Natural killer cell (primary cell): ENCODE data around the gene SKI. TPM values are rescaled to one million over a fixed set of nuclear protein-coding genes. Genes with fewer than 3 reads are reported as not detected.

Experiments
- ATAC-seq, 3 donors: fragments of 150-1000 bp in 2 of 3; fragments of 200-7000 bp in 1 of 3; cut with Tn5 transposase; 1 replicate in 1 of 3; 2 replicates in 2 of 3; pipeline ENCODE4 v1.10.0; 2021; ENCODE audit warnings: mild to moderate bottlenecking in 2 of 3, moderate library complexity in 2 of 3
- DNase-seq, 2 donors: peaks; one replicate each; pipeline versions ENCODE4 v3.0.0 to v3.0.0-alpha.2; 2013 to 2021; ENCODE audit warnings: mixed read lengths in 1 of 2
- H3K27ac ChIP-seq: one replicate; pipeline ENCODE4 v1.5.1; 2013; ENCODE audit warnings: mild to moderate bottlenecking, low read length
- H3K27me3 ChIP-seq: one replicate; pipeline ENCODE4 v1.6.1; 2013; ENCODE audit warnings: low read length; ENCODE audit not compliant: control insufficient read depth, insufficient read depth
- H3K36me3 ChIP-seq: one replicate; pipeline ENCODE4 v1.6.1; 2013; ENCODE audit warnings: low read length; ENCODE audit not compliant: control insufficient read depth, insufficient read depth
- H3K4me1 ChIP-seq: one replicate; pipeline ENCODE4 v1.6.1; 2013; ENCODE audit warnings: low read length; ENCODE audit not compliant: control insufficient read depth, insufficient read depth
- H3K4me3 ChIP-seq: one replicate; pipeline ENCODE4 v1.5.1; 2013; ENCODE audit warnings: low read length
- H3K9me3 ChIP-seq: one replicate; pipeline ENCODE4 v1.6.1; 2013; ENCODE audit warnings: low read length; ENCODE audit not compliant: control insufficient read depth, insufficient read depth
- H3K27ac Mint-ChIP-seq, 2 donors: one replicate each; pipeline ENCODE4 v1.8.0; 2022; ENCODE audit warnings: mild to moderate bottlenecking in 2 of 2, mixed read lengths in 2 of 2, moderate library complexity in 1 of 2
- H3K27me3 Mint-ChIP-seq, 2 donors: one replicate each; pipeline ENCODE4 v1.8.0; 2022; ENCODE audit warnings: low read depth in 2 of 2, mixed read lengths in 2 of 2
- H3K36me3 Mint-ChIP-seq: one replicate; pipeline ENCODE4 v1.8.0; 2022; ENCODE audit warnings: mixed read lengths
- H3K4me1 Mint-ChIP-seq, 2 donors: one replicate each; pipeline ENCODE4 v1.8.0; 2022; ENCODE audit warnings: mixed read lengths in 2 of 2
- H3K4me3 Mint-ChIP-seq: one replicate; pipeline ENCODE4 v1.8.0; 2022; ENCODE audit warnings: mild to moderate bottlenecking, moderate library complexity, mixed read lengths
- H3K9me3 Mint-ChIP-seq, 2 donors: one replicate each; pipeline ENCODE4 v1.8.0; 2022; ENCODE audit warnings: mixed read lengths in 2 of 2
- CTCF ChIP-seq: fragments of 200-600 bp; IDR thresholded peaks from one replicate; pipeline ENCODE4 v1.8.0; 2022; ENCODE audit warnings: antibody characterized with exemption
- WGBS: methylation state at CpG from one replicate; pipeline ENCODE4 v1.1.7; 2013; ENCODE audit warnings: missing lambda C conversion rate; ENCODE audit not compliant: insufficient coverage; 5-methylcytosine and 5-hydroxymethylcytosine counted together
- intact Hi-C: fragments of 100-400 bp; cut with micrococcal nuclease; formaldehyde crosslinking; loops from one replicate; pipeline ENCODE4 v1.14.2; 2022
- total RNA-seq, 4 donors: library from RNA; stranded (reverse); fragments of 120-200 nt in 1 of 4; gene quantifications; one replicate each; pipeline versions ENCODE4 v1.2.3 to v1.2.4, GENCODE V29; 2013 to 2022

SKI gene
- total RNA-seq, 3 donors from 2014 or later (not counting 1 experiment from before 2014, with no cell fraction given) = 96.9 to 145 (median 140) TPM

GRCh38 chr1:2340086-2340917 lies 112.2 kb downstream of the SKI start:
- H3K9me3 Mint-ChIP-seq = no peaks in the 10 kb centered on the region
- no peak overlapping the region for H3K27ac Mint-ChIP-seq
- Histone ChIP-seq H3K36me3 (no peaks in the 10 kb centered on the region), H3K4me1 (no peaks in the 10 kb centered on the region), H3K4me3 (no peak overlapping the region), H3K9me3 (no peaks in the 10 kb centered on the region), H3K27me3 (no peaks in the 10 kb centered on the region), H3K27ac (no peak overlapping the region)
- ATAC-seq (no peak), DNase-seq (no peak)
- H3K4me3 Mint-ChIP-seq = no peak overlapping the region
- H3K36me3 Mint-ChIP-seq = no peaks in the 10 kb centered on the region
- H3K4me1 Mint-ChIP-seq = no peaks in the 10 kb centered on the region
- WGBS = 90% methylated on average over 24 of the region's 24 CpGs
- H3K27me3 Mint-ChIP-seq = no peaks in the 10 kb centered on the region
- intact Hi-C loops = no loop called here
- no peak for TF ChIP-seq CTCF

GRCh38 chr1:2340918-2341254 lies 112.8 kb downstream of the SKI start:
- H3K36me3 Mint-ChIP-seq = no peaks in the 10 kb centered on the region
- ATAC-seq (no peak), DNase-seq (no peak)
- H3K9me3 Mint-ChIP-seq = no peaks in the 10 kb centered on the region
- no peaks in the 10 kb centered on the region for H3K27me3 ChIP-seq
- 92% methylated on average over 14 of the region's 14 CpGs for WGBS
- H3K4me3 Mint-ChIP-seq = no peak overlapping the region
- H3K27me3 Mint-ChIP-seq = no peaks in the 10 kb centered on the region
- intact Hi-C loops = no loop called here
- no peak overlapping the region for H3K27ac ChIP-seq
- no peak overlapping the region for H3K27ac Mint-ChIP-seq
- H3K9me3 ChIP-seq = no peaks in the 10 kb centered on the region
- TF ChIP-seq CTCF = no peak
- no peaks in the 10 kb centered on the region for H3K4me1 Mint-ChIP-seq
- H3K4me1 ChIP-seq = no peaks in the 10 kb centered on the region
- no peak overlapping the region for H3K4me3 ChIP-seq
- H3K36me3 ChIP-seq = no peaks in the 10 kb centered on the region

- no peak for ATAC-seq
- no peak overlapping the region for H3K27ac Mint-ChIP-seq
- Histone ChIP-seq H3K27ac (no peak overlapping the region), H3K9me3 (no peaks in the 10 kb centered on the region), H3K4me3 (no peak overlapping the region), H3K36me3 (no peaks in the 10 kb centered on the region), H3K4me1 (no peaks in the 10 kb centered on the region), H3K27me3 (no peaks in the 10 kb centered on the region)
- H3K27me3 Mint-ChIP-seq = no peaks in the 10 kb centered on the region
- H3K36me3 Mint-ChIP-seq = no peaks in the 10 kb centered on the region
- intact Hi-C loops = no loop called here
- no peaks in the 10 kb centered on the region for H3K9me3 Mint-ChIP-seq
- H3K4me1 Mint-ChIP-seq = no peaks in the 10 kb centered on the region
- no peak for TF ChIP-seq CTCF
- 96% methylated on average over 29 of the region's 29 CpGs for WGBS
- no peak for DNase-seq
- H3K4me3 Mint-ChIP-seq = no peak overlapping the region
Measured at GRCh38 chr1:2341706-2342383, 113.7 kb downstream of the SKI start.
